Measurements from ENCODE around the gene ZNF205. TPM values are rescaled to one million over a fixed set of nuclear protein-coding genes. Genes with fewer than 3 reads are reported as not detected.
A peak's percentile ranks its signal among the peaks of the same experiment; 100 is the strongest.

ZNF205 gene
- polyA plus RNA-seq, 3 donors = 1.0 to 6.7 (median 1.3) TPM

DNA sequence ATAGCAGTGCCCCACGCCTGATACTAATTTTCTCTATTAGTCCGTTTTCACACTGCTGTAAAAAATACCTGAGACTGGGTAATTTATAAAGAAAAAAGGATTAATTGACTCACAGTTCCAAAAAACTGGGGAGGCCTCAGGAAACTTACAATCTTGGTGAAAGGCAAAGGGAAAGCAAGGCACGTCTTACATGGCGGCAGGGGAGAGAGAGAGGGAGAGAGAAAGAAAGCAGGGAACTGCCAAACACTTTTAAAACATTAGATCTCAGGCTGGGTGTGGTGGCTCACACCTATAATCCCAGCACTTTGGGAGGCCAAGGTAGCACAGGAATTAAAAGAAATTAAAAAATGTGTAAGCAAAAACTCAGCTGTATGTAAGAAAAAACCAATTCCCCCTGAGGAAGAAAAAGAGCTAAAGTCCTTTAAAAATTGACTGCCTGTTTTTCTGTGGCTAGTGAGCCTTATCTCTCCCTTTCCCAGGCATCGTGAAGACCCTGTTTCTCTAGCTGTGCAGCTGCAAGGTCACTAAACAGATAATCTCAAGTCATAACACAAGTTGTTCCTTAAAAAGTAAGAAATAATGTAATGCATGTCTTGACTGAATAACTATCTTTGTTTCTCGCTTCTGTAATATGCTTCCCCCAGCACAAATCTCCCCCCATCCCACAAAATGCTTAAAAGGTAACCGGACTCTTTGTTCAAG, 27.3 kb upstream of the ZNF205 start:
- DNase-seq = no peak
- Histone ChIP-seq H3K9me3 (replicated peaks in 1 of 2; ENCODE audit: control insufficient read depth in 1 of 2, insufficient read depth in 1 of 2, low read length in 2 of 2) (no peaks in the 10 kb centered on the region), H2AFZ (ENCODE audit: insufficient read depth, low read depth, low read length, poor library complexity, severe bottlenecking) (no peak overlapping the region), H3K4me2 (replicated peaks; ENCODE audit: extremely low read depth, low read length, poor library complexity, severe bottlenecking) (no peak overlapping the region), H3K9ac (ENCODE audit: insufficient read depth, low read length, poor library complexity, severe bottlenecking) (no peak overlapping the region), H3K79me2 (ENCODE audit: insufficient read depth, low read length) (peaks cover 15% of the 10 kb centered on the region), H3K27ac (ENCODE audit: low read depth in 1 of 2, low read length in 2 of 2) (no peak overlapping the region), H3K4me1 (ENCODE audit: control insufficient read depth in 1 of 2, insufficient read depth in 2 of 2, low read length in 2 of 2) (peaks cover 32% of the 10 kb centered on the region in 2 donors), H3K36me3 (replicated peaks in 1 of 2; ENCODE audit: control insufficient read depth in 1 of 2, insufficient read depth in 2 of 2, low read length in 2 of 2) (peaks cover 8 to 12% of the 10 kb centered on the region in 2 donors), H3K4me3 (replicated peaks in 1 of 3; ENCODE audit: low read depth in 2 of 3, low read length in 3 of 3) (peak overlapping the region in 1 of 3 experiments; percentile 80), H3K27me3 (ENCODE audit: control insufficient read depth in 2 of 2, insufficient read depth in 2 of 2, low read length in 2 of 2) (no peaks in the 10 kb centered on the region), H4K20me1 (ENCODE audit: insufficient read depth, low read length) (no peaks in the 10 kb centered on the region)
- Mint-ChIP-seq H3K4me1 (peaks cover 44% of the 10 kb centered on the region), H3K9me3 (no peaks in the 10 kb centered on the region), H3K27me3 (ENCODE audit: low read depth in 3 of 3) (peaks cover 0 to 1% (median 0%) of the 10 kb centered on the region in 3 donors), H3K4me3 (no peak overlapping the region), H3K27ac (peak overlapping the region in 1 of 7 donors; percentile 64), H3K36me3 (peaks cover 7 to 36% of the 10 kb centered on the region in 2 donors)
- TF ChIP-seq CTCF (IDR thresholded peaks at IDR 0.05) = no peak
- intact Hi-C loops (cut with micrococcal nuclease) = no loop called here
- 100% methylated on average over 2 of the region's 7 CpGs for WGBS (ENCODE audit: insufficient coverage)

DNA sequence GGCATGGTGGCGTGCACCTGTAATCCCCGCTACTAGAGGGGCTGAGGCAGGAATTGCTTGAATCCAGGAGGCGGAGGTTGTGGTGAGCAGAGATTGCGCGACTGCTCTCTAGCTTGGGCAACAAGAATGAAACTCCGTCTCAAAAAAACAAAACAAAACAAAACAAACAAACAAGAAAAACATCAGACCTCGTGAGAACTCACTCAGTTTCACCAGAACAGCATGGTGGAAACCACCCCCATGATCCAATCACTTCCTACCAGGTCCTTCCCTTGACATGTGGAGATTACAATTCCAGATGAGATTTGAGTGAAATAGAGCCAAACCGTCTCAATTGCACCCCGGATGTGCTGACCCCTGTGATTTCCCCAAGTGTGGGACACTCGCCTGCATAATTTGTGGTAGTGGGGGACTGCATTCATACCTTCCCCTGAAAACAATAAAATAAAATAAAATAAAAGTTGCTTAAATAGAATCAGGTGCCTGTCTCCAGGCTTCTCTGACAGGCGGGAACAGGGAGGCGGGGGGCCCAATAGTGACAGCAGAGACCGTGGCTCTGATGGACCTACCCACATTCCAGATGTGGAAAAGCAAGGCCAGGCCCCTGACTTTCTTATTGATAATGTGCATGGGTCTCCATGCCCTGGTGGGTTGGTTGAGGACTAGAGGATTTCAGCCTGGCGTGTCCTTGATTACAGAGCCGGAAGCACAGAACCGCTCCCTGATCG, 26.4 kb upstream of the ZNF205 start:
- Mint-ChIP-seq H3K4me3 (peak overlapping the region; percentile 85 to 90), H3K36me3 (peaks cover 3 to 30% of the 10 kb centered on the region in 2 donors), H3K9me3 (no peaks in the 10 kb centered on the region), H3K27ac (peak overlapping the region in 1 of 7 donors; percentile 70), H3K27me3 (ENCODE audit: low read depth in 3 of 3) (peaks cover 0 to 2% (median 0%) of the 10 kb centered on the region in 3 donors), H3K4me1 (peaks cover 44% of the 10 kb centered on the region)
- Histone ChIP-seq H3K4me2 (replicated peaks; ENCODE audit: extremely low read depth, low read length, poor library complexity, severe bottlenecking) (peak overlapping the region; percentile 92), H3K9ac (ENCODE audit: insufficient read depth, low read length, poor library complexity, severe bottlenecking) (peak overlapping the region; percentile 58), H3K27ac (ENCODE audit: low read depth in 1 of 2, low read length in 2 of 2) (peak overlapping the region; percentile 19 to 72), H4K20me1 (ENCODE audit: insufficient read depth, low read length) (no peaks in the 10 kb centered on the region), H2AFZ (ENCODE audit: insufficient read depth, low read depth, low read length, poor library complexity, severe bottlenecking) (peak overlapping the region; percentile 94), H3K9me3 (replicated peaks in 1 of 2; ENCODE audit: control insufficient read depth in 1 of 2, insufficient read depth in 1 of 2, low read length in 2 of 2) (no peaks in the 10 kb centered on the region), H3K27me3 (ENCODE audit: control insufficient read depth in 2 of 2, insufficient read depth in 2 of 2, low read length in 2 of 2) (no peaks in the 10 kb centered on the region), H3K79me2 (ENCODE audit: insufficient read depth, low read length) (peaks cover 15% of the 10 kb centered on the region), H3K36me3 (replicated peaks in 1 of 2; ENCODE audit: control insufficient read depth in 1 of 2, insufficient read depth in 2 of 2, low read length in 2 of 2) (peaks cover 2 to 3% of the 10 kb centered on the region in 2 donors), H3K4me1 (ENCODE audit: control insufficient read depth in 1 of 2, insufficient read depth in 2 of 2, low read length in 2 of 2) (peaks cover 32% of the 10 kb centered on the region in 2 donors), H3K4me3 (replicated peaks in 1 of 3; ENCODE audit: low read depth in 2 of 3, low read length in 3 of 3) (peak overlapping the region; percentile 45 to 80 (median 68))
- TF ChIP-seq CTCF (IDR thresholded peaks at IDR 0.05) = no peak
- 95% methylated on average over 6 of the region's 17 CpGs for WGBS (ENCODE audit: insufficient coverage)
- peak in 1 of 3 donors; percentile 2 for DNase-seq
- intact Hi-C loops (cut with micrococcal nuclease) = no loop called here
